Measurements from ENCODE around the gene CAP2.

CAP2 gene

DNA sequence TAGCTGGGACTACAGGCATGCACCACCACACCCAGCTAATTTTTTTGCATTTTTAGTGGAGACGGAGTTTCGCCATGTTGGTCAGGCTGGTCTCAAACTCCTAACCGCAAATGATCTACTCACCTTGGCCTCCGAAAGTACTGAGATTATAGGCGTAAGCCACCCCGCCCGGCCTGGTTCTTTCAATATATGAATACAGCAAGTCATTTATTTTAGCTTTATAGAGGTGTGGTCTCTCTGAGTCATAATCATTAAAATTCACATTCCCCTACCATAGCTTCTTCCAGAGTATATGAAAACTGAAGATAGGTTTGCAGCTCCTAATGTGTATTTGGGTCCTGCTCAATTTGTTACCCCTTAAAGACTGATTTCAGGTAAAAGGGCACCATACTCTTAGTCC, 118.2 kb downstream of the CAP2 start:
- Histone ChIP-seq H3K4me3 (replicated peaks; ENCODE audit: insufficient read depth, low read length) (no peak overlapping the region), H3K27me3 (ENCODE audit: insufficient read depth, poor library complexity, severe bottlenecking) (no peaks in the 10 kb centered on the region), H3K27ac (replicated peaks) (no peak overlapping the region)
- TF ChIP-seq SPI1 (IDR thresholded peaks at IDR 0.05; ENCODE audit: borderline replicate concordance, low read depth) (no peak), POLR2AphosphoS5 (IDR thresholded peaks at IDR 0.05; ENCODE audit: low read depth) (no peak), GABPA (IDR thresholded peaks at IDR 0.05; ENCODE audit: low read depth) (no peak)
- DNase-seq (ENCODE audit: low read depth in 1 of 2, low spot score in 1 of 2) = no peak

DNA sequence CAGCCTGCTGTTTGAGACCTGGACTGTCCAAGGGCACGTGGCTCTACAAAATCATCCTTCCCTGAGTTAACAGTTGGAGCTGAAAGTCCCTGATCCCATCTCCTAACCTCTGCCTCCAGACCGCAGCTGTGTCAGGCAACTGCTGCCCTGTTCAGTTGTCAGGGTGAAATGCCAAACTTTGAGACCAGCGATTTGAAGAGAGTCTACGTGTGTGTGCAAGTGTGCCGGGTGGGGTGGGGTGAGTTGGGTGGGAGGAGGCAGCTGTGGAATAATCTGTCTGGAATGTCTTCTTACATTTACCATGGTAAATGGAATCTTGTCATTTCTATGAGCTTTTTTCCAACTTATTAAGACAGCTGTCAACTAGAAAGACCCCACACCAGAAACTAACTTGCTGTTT, 125.7 kb downstream of the CAP2 start:
- Histone ChIP-seq H3K4me3 (replicated peaks; ENCODE audit: insufficient read depth, low read length) (no peak overlapping the region), H3K27me3 (ENCODE audit: insufficient read depth, poor library complexity, severe bottlenecking) (no peaks in the 10 kb centered on the region), H3K27ac (replicated peaks) (no peak overlapping the region)
- TF ChIP-seq GABPA (IDR thresholded peaks at IDR 0.05; ENCODE audit: low read depth) = no peak
- TF ChIP-seq, protein P1, sequence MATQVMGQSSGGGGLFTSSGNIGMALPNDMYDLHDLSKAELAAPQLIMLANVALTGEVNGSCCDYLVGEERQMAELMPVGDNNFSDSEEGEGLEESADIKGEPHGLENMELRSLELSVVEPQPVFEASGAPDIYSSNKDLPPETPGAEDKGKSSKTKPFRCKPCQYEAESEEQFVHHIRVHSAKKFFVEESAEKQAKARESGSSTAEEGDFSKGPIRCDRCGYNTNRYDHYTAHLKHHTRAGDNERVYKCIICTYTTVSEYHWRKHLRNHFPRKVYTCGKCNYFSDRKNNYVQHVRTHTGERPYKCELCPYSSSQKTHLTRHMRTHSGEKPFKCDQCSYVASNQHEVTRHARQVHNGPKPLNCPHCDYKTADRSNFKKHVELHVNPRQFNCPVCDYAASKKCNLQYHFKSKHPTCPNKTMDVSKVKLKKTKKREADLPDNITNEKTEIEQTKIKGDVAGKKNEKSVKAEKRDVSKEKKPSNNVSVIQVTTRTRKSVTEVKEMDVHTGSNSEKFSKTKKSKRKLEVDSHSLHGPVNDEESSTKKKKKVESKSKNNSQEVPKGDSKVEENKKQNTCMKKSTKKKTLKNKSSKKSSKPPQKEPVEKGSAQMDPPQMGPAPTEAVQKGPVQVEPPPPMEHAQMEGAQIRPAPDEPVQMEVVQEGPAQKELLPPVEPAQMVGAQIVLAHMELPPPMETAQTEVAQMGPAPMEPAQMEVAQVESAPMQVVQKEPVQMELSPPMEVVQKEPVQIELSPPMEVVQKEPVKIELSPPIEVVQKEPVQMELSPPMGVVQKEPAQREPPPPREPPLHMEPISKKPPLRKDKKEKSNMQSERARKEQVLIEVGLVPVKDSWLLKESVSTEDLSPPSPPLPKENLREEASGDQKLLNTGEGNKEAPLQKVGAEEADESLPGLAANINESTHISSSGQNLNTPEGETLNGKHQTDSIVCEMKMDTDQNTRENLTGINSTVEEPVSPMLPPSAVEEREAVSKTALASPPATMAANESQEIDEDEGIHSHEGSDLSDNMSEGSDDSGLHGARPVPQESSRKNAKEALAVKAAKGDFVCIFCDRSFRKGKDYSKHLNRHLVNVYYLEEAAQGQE (IDR thresholded peaks at IDR 0.05; ENCODE audit: insufficient replicate concordance, low read depth) = no peak
- no peak for TF ChIP-seq POLR2AphosphoS5 (IDR thresholded peaks at IDR 0.05; ENCODE audit: low read depth)
- no peak for TF ChIP-seq SPI1 (IDR thresholded peaks at IDR 0.05; ENCODE audit: borderline replicate concordance, low read depth)
- TF ChIP-seq, protein P2, sequence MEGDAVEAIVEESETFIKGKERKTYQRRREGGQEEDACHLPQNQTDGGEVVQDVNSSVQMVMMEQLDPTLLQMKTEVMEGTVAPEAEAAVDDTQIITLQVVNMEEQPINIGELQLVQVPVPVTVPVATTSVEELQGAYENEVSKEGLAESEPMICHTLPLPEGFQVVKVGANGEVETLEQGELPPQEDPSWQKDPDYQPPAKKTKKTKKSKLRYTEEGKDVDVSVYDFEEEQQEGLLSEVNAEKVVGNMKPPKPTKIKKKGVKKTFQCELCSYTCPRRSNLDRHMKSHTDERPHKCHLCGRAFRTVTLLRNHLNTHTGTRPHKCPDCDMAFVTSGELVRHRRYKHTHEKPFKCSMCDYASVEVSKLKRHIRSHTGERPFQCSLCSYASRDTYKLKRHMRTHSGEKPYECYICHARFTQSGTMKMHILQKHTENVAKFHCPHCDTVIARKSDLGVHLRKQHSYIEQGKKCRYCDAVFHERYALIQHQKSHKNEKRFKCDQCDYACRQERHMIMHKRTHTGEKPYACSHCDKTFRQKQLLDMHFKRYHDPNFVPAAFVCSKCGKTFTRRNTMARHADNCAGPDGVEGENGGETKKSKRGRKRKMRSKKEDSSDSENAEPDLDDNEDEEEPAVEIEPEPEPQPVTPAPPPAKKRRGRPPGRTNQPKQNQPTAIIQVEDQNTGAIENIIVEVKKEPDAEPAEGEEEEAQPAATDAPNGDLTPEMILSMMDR (IDR thresholded peaks at IDR 0.05; ENCODE audit: insufficient read depth, low read length) = no peak
- no peak for DNase-seq (ENCODE audit: low read depth in 1 of 2, low spot score in 1 of 2)

DNA sequence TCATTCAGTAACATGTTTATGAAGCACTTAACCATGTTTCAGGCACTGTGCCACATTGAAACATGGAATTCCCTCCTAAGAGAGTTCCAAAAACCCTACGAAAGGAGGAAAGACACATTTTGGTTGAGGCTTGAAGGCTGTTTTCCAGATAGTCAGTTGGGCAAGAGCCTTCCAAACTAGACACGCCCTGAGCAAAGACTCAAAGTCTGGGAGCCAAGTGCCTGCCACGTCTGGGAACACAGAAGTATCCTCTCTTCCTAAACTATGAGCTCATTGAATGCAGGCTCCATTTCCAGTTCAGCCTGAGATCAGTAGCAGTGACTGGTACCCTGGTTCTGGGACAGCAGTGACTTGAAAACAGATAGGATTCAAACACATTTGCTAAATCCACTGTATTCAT, 132.2 kb downstream of the CAP2 start:
- TF ChIP-seq POLR2AphosphoS5 (IDR thresholded peaks at IDR 0.05; ENCODE audit: low read depth) (no peak), GABPA (IDR thresholded peaks at IDR 0.05; ENCODE audit: low read depth) (no peak)
- H3K27me3 ChIP-seq (ENCODE audit: insufficient read depth, poor library complexity, severe bottlenecking) = no peaks in the 10 kb centered on the region
- no peak overlapping the region for H3K27ac ChIP-seq (replicated peaks)
- no peak overlapping the region for H3K4me3 ChIP-seq (replicated peaks; ENCODE audit: insufficient read depth, low read length)
- DNase-seq (ENCODE audit: low read depth in 1 of 2, low spot score in 1 of 2) = no peak

- Histone ChIP-seq H3K27ac (replicated peaks) (no peak overlapping the region), H3K27me3 (ENCODE audit: insufficient read depth, poor library complexity, severe bottlenecking) (no peaks in the 10 kb centered on the region), H3K4me3 (replicated peaks; ENCODE audit: insufficient read depth, low read length) (no peak overlapping the region)
- DNase-seq (ENCODE audit: low read depth in 1 of 2, low spot score in 1 of 2) = no peak
- TF ChIP-seq GABPA (IDR thresholded peaks at IDR 0.05; ENCODE audit: low read depth) (no peak), SPI1 (IDR thresholded peaks at IDR 0.05; ENCODE audit: borderline replicate concordance, low read depth) (no peak), POLR2AphosphoS5 (IDR thresholded peaks at IDR 0.05; ENCODE audit: low read depth) (no peak)
- TF ChIP-seq, protein P2 (IDR thresholded peaks at IDR 0.05; ENCODE audit: insufficient read depth, low read length) = no peak
- TF ChIP-seq, protein P1 (IDR thresholded peaks at IDR 0.05; ENCODE audit: insufficient replicate concordance, low read depth) = no peak
Measured at GRCh38 chr6:17527076-17527475, 133.7 kb downstream of the CAP2 start.

- H3K27ac ChIP-seq (replicated peaks) = no peak overlapping the region
- TF ChIP-seq SPI1 (IDR thresholded peaks at IDR 0.05; ENCODE audit: borderline replicate concordance, low read depth) = no peak
- TF ChIP-seq, protein P1 (IDR thresholded peaks at IDR 0.05; ENCODE audit: insufficient replicate concordance, low read depth) = no peak
- TF ChIP-seq GABPA (IDR thresholded peaks at IDR 0.05; ENCODE audit: low read depth) = no peak
- TF ChIP-seq, protein P2 (IDR thresholded peaks at IDR 0.05; ENCODE audit: insufficient read depth, low read length) = no peak
- TF ChIP-seq POLR2AphosphoS5 (IDR thresholded peaks at IDR 0.05; ENCODE audit: low read depth) = no peak
- no peak overlapping the region for H3K4me3 ChIP-seq (replicated peaks; ENCODE audit: insufficient read depth, low read length)
- DNase-seq (ENCODE audit: low read depth in 1 of 2, low spot score in 1 of 2) = no peak
- no peaks in the 10 kb centered on the region for H3K27me3 ChIP-seq (ENCODE audit: insufficient read depth, poor library complexity, severe bottlenecking)
Measured at GRCh38 chr6:17530321-17530835, 137.0 kb downstream of the CAP2 start.

Data from HL-60 (cell line).